AG10803 (cell line): ENCODE results near the gene ADAM12.

ENCODE experiments used
- DNase-seq: peaks from one replicate; pipeline ENCODE4 v3.0.0; 2010; ENCODE audit warnings: low read depth
- H3K4me3 ChIP-seq: 2 replicates; pipeline ENCODE4 v1.5.1; 2011; ENCODE audit warnings: mild to moderate bottlenecking, low read length, control low read depth
- TF ChIP-seq, protein P1 (sequence below): conservative IDR thresholded peaks from 2 replicates; pipeline ENCODE4 v1.5.1; 2011; ENCODE audit warnings: mild to moderate bottlenecking, low read length, control low read depth, inconsistent platforms

The ADAM12 gene

DNA sequence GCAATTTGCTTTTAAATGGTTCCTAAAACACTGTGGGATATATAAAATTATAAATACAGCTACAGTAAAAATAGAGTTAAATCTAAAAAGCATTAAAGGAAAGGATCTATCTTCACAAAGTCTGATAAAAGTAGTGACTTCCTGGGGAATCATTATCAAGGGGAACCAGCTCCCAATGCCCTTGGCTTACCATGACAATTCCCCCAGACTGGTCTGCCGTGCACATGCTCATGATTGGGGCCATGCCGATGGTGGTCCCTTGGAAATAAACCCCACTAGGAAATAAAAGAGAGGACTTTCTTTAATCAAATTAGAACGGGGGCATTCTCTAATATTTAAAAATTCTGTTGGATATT lies 290.1 kb downstream of the ADAM12 start:
- H3K4me3 ChIP-seq = no peak overlapping the region
- DNase-seq = no peak
- TF ChIP-seq, protein P1, sequence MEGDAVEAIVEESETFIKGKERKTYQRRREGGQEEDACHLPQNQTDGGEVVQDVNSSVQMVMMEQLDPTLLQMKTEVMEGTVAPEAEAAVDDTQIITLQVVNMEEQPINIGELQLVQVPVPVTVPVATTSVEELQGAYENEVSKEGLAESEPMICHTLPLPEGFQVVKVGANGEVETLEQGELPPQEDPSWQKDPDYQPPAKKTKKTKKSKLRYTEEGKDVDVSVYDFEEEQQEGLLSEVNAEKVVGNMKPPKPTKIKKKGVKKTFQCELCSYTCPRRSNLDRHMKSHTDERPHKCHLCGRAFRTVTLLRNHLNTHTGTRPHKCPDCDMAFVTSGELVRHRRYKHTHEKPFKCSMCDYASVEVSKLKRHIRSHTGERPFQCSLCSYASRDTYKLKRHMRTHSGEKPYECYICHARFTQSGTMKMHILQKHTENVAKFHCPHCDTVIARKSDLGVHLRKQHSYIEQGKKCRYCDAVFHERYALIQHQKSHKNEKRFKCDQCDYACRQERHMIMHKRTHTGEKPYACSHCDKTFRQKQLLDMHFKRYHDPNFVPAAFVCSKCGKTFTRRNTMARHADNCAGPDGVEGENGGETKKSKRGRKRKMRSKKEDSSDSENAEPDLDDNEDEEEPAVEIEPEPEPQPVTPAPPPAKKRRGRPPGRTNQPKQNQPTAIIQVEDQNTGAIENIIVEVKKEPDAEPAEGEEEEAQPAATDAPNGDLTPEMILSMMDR = no peak

DNA sequence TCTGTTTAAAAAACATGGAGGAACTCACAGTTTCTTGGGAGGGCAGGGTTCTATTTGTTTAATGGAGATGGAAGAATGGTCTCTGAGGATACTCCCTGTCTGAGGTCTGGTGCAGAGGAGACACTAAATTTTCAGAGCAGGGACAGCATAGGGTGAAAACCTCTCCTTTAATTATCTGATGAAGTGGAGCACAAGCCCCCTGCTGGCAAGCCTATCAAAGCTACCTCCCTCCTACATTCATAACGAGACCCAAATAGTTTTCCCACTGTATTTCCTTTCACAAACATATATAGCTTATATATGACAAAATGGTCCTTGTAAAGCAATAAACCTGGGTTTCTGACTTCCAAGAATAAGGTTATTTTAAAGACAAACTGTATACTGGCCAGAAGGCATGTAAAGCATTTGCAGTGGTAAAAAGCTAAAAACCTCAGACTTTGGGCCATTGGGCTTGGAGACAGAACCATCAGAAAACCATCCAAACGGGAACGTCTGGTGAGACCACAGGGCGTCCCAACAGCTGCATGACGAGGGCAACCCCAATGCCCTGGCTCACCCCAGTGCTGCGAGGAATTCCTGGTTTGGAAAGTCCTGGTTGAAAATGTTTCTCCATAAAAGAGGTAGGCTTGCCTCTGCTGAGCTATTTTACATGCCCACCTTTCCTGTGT lies 290.6 kb downstream of the ADAM12 start:
- no peak overlapping the region for H3K4me3 ChIP-seq
- TF ChIP-seq, protein P1 = no peak
- DNase-seq = no peak

DNA sequence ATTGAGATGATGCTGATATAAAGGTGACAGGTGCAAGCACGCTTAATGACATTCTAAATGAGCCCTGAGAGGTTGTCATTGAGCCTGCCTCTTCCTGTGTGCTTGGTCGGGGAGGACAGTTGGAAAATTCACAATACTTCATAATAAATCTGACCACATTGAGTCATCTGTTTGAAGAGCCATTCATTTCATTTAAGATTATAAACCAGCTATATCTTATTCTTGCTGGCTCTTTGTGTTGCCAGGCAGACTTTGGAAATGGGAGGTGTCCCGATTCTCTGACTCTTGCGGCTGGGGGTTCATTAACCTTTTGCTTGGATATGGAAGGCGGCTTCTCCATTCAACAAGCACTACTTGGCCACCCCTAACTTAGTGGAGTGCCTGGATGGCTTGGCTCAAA lies 293.7 kb downstream of the ADAM12 start:
- no peak for DNase-seq
- TF ChIP-seq, protein P1 = no peak
- no peak overlapping the region for H3K4me3 ChIP-seq

DNA sequence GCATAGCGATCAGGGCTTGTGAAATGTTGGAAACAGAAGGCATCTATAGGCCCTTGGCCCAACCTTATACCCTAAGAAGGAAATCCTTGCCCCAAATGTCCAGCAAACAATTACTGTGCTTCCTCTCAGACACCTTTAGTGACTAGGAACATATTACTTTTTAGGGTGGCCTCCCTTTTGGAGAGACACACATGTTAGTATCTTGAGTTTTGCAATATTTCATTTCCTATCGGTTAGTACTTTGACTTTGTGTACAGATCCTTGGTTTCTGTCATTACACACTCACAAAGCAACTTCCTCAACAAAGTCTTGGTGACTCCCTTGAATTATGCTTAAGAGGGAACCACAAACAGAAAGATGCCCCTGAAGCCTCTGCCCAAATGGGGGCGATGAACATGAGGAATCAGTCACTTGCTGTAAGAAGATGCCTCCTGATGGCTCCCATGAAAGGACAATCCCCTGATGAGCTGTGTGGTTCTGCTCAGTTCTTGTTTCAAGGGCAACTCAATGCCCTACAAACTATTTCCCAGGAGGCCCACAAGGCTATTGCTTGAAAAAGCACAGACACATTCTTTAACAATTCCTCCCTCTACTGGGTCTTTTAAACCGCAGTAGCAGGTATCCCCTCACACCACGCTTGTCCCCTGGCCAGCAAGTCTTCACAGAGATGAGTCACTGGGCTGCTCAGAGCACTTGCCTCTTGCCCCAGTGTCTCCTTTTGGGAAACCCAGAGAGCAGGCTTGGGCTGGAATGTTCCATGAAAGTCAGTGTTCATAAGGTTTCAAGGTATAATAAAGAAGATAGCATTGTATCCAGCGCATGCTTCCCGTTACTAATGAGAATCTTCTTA lies 295.7 kb downstream of the ADAM12 start:
- no peak overlapping the region for H3K4me3 ChIP-seq
- TF ChIP-seq, protein P1 = no peak
- DNase-seq = peak; percentile 23

DNA sequence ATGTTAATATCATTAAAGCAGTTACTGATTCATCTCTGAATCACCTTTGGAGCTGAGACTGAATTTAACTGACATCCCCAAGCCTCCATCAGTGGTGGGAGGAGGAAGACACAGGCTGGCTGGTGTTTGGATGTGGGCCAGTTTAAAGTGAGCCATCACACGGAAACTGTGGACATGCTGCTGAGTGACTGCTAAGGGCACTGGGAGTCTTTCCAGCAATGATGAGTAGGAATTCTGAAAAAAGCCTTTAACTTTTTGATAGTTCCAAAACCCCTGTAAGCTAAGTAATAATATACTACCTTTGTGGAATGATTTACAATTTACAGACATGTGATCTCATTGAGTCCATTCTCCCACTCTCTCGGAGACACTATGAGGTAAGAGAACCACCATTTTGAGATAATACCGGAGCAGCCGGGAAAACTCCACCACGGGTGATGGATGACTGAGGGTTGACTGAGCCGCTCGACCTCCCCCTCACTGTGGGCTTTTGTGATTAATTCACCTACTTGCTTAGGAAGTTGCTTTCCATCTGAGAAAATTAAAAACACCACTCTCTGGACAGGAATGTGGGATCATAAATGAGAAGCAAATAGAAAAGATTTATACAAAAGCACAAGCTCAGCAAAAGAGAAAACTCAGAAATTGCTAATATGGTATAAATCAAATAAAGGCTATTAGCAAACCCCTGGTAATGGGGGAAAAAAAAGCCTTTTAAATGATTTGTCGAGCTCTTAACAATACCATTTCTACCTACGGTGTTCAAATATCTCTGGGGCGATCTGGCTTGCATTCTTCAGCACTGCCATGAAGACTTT lies 297.2 kb downstream of the ADAM12 start:
- peak; percentile 91 for DNase-seq
- no peak overlapping the region for H3K4me3 ChIP-seq

DNA sequence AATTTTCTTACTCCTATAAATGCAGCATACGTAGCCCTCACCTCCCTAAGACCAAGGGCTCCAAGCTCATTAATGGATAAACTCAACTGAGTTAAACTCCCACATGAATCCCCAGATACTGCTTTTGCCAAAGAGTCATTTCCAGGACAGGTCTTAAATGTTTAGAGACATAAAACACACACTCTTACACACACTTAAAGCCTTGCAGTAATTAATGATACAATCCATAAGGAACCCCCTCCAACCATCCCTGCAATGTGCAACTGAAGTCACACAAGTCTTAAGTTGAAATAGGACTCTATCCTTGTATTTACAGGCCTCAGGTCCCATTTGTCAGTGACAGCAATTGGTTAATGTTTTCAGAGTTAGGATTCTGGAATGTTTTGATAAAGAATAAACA lies 297.8 kb downstream of the ADAM12 start:
- H3K4me3 ChIP-seq = no peak overlapping the region
- DNase-seq = no peak
- TF ChIP-seq, protein P1 = no peak

More for the DNA sequence above, 297.2 kb downstream of the ADAM12 start:
- TF ChIP-seq, protein P1 = no peak
